Lung microvascular endothelial cell (primary cell): ENCODE measurements around the gene LGALS9B. TPM values are rescaled to one million over a fixed set of nuclear protein-coding genes. Genes with fewer than 3 reads are reported as not detected.
"Not testable (repeated sequence)": the region's sequence is repeated elsewhere in the genome, so short reads cannot be mapped to it uniquely, and the experiment has no call there.

Experiments used
- DNase-seq, 2 donors: peaks; one replicate each; pipeline versions ENCODE4 v3.0.0 to v3.0.0-alpha.2; 2010; ENCODE audit warnings: low read depth in 2 of 2
- total RNA-seq: library from RNA; depleted of rRNA; stranded (reverse); fragments of >200 nt; gene quantifications from 2 replicates; pipeline ENCODE4 v1.2.1, GENCODE V29; 2014

Gene LGALS9B
- total RNA-seq, 1 donor from 2014 or later, result not detected

GRCh38 chr17:20416381-20416911, 50.9 kb downstream of the LGALS9B start:
- DNase-seq, result not testable (repeated sequence)

- DNase-seq, result not testable (repeated sequence)
These were observed 51.9 kb downstream of the LGALS9B start for GRCh38 chr17:20415479-20415878.

- DNase-seq, result not testable (repeated sequence)
These were observed 65.9 kb downstream of the LGALS9B start for GRCh38 chr17:20401306-20402022.

DNA sequence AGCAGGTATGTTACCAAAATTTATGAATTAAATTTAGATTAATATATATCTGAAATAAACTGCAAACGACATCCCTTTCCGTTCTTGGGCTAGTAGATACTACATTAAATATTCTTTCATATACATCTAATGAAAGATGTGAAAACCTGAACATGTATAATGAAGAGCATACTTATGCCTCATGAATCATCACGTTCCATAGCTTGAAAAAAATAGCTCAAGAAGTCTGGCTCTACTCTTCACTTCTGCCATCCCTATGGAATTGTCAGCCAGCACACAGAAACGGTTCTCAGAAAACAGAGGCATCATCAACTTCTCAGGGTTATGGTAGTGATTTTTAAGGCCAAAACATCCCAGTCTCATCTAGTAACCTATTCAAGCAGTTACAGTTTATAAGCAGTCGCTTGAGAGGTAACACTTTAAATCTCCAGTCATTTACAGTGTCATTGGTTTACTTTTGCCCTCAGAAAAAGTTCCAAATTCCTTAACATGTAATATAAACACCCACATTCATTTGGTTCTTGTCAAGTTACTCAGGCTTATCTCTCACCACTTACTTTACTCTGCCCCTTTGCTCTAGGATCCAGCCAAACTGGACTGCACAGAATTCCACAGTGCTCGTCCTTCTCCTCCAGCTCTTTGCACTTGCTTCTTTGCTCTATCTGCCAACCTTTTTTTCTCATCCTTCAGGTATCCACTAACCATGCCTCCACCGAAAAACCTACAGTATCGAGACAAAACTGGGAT, 66.6 kb downstream of the LGALS9B start:
- not testable (repeated sequence) for DNase-seq

Other genes starting within 250 kb of the LGALS9B start
- not detected in 2 replicates for gene CDRT15L2, start 112.2 kb upstream of the LGALS9B start, total RNA-seq